ENCODE results near the gene EME1. TPM values are rescaled to one million over a fixed set of nuclear protein-coding genes. Genes with fewer than 3 reads are reported as not detected.

EME1 gene
- total and polyA plus RNA-seq, 2 of the 13 experiments (the other 11 are each of a cell fraction or from before 2014, with no cell fraction given): 20.7 to 24.6 TPM

DNA sequence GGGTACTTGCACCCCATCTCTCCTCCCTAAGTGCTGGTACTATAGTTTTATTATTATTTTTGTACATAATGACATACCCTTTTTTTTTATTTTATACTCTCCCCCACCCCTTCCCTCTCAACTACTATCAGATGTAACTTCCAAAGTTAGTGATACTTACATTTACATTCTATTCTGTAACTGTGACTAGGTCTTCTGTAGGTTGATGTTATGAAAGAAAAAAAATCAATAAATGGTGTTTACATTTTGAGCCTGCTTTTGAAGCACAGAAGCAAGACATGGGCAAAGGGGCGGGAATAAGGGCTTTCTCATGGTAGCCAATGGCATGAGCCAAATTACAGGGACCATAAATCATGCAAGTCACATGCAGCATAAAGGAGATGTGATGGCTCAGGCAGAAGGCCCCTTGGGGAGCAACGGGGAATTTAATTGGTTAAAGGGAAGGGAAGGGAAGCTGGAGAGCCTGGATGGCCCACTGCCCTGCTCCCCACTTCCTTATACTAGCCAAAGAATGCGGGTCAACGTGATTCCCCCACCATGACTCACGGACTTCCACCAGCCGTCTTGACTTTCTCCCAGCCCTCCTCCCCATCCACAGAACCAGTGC lies 50.6 kb downstream of the EME1 start (continued):
- TF ChIP-seq, protein P1, sequence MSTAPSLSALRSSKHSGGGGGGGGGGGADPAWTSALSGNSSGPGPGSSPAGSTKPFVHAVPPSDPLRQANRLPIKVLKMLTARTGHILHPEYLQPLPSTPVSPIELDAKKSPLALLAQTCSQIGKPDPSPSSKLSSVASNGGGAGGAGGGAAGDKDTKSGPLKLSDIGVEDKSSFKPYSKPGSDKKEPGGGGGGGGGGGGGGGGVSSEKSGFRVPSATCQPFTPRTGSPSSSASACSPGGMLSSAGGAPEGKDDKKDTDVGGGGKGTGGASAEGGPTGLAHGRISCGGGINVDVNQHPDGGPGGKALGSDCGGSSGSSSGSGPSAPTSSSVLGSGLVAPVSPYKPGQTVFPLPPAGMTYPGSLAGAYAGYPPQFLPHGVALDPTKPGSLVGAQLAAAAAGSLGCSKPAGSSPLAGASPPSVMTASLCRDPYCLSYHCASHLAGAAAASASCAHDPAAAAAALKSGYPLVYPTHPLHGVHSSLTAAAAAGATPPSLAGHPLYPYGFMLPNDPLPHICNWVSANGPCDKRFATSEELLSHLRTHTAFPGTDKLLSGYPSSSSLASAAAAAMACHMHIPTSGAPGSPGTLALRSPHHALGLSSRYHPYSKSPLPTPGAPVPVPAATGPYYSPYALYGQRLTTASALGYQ (CRISPR knock-in tag; IDR thresholded peaks at IDR 0.05): 0 out of 2 replicates have a peak, but pooled peaks have one; percentile 27
- TF ChIP-seq, protein P2, sequence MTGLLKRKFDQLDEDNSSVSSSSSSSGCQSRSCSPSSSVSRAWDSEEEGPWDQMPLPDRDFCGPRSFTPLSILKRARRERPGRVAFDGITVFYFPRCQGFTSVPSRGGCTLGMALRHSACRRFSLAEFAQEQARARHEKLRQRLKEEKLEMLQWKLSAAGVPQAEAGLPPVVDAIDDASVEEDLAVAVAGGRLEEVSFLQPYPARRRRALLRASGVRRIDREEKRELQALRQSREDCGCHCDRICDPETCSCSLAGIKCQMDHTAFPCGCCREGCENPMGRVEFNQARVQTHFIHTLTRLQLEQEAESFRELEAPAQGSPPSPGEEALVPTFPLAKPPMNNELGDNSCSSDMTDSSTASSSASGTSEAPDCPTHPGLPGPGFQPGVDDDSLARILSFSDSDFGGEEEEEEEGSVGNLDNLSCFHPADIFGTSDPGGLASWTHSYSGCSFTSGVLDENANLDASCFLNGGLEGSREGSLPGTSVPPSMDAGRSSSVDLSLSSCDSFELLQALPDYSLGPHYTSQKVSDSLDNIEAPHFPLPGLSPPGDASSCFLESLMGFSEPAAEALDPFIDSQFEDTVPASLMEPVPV (CRISPR knock-in tag; IDR thresholded peaks at IDR 0.05): peak; percentile 60
- TF ChIP-seq, protein P3, sequence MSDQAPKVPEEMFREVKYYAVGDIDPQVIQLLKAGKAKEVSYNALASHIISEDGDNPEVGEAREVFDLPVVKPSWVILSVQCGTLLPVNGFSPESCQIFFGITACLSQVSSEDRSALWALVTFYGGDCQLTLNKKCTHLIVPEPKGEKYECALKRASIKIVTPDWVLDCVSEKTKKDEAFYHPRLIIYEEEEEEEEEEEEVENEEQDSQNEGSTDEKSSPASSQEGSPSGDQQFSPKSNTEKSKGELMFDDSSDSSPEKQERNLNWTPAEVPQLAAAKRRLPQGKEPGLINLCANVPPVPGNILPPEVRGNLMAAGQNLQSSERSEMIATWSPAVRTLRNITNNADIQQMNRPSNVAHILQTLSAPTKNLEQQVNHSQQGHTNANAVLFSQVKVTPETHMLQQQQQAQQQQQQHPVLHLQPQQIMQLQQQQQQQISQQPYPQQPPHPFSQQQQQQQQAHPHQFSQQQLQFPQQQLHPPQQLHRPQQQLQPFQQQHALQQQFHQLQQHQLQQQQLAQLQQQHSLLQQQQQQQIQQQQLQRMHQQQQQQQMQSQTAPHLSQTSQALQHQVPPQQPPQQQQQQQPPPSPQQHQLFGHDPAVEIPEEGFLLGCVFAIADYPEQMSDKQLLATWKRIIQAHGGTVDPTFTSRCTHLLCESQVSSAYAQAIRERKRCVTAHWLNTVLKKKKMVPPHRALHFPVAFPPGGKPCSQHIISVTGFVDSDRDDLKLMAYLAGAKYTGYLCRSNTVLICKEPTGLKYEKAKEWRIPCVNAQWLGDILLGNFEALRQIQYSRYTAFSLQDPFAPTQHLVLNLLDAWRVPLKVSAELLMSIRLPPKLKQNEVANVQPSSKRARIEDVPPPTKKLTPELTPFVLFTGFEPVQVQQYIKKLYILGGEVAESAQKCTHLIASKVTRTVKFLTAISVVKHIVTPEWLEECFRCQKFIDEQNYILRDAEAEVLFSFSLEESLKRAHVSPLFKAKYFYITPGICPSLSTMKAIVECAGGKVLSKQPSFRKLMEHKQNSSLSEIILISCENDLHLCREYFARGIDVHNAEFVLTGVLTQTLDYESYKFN (CRISPR knock-in tag; conservative IDR thresholded peaks at IDR 0.05): peak; percentile 90
- TF ChIP-seq ZFX (CRISPR knock-in tag; IDR thresholded peaks at IDR 0.05; ENCODE audit: low read depth) (peak; percentile 49; the same call in 1 of the 2 replicates), ZNF232 (CRISPR knock-in tag; IDR thresholded peaks at IDR 0.05; ENCODE audit: borderline replicate concordance) (no peak; the same call in 1 of the 2 replicates), KLF6 (CRISPR knock-in tag; IDR thresholded peaks at IDR 0.05) (peak; percentile 91; the same call in 1 of the 2 replicates), CBX1 (IDR thresholded peaks at IDR 0.05; ENCODE audit: low read depth) (no peak), BORCS8-MEF2B (CRISPR knock-in tag; IDR thresholded peaks at IDR 0.05) (no peak), TMF1 (CRISPR knock-in tag; IDR thresholded peaks at IDR 0.05; ENCODE audit: low read depth) (0 out of 2 replicates have a peak, but pooled peaks have one; percentile 41), SMAD3 (CRISPR knock-in tag; IDR thresholded peaks at IDR 0.05) (peak; percentile 84)
- TF ChIP-seq, protein P4, sequence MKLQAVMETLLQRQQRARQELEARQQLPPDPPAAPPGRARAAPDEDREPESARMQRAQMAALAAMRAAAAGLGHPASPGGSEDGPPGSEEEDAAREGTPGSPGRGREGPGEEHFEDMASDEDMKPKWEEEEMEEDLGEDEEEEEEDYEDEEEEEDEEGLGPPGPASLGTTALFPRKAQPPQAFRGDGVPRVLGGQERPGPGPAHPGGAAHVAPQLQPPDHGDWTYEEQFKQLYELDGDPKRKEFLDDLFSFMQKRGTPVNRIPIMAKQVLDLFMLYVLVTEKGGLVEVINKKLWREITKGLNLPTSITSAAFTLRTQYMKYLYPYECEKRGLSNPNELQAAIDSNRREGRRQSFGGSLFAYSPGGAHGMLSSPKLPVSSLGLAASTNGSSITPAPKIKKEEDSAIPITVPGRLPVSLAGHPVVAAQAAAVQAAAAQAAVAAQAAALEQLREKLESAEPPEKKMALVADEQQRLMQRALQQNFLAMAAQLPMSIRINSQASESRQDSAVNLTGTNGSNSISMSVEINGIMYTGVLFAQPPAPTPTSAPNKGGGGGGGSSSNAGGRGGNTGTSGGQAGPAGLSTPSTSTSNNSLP (IDR thresholded peaks at IDR 0.05; ENCODE audit: low read depth, low read length): peak; percentile 82
- TF ChIP-seq, protein P5, sequence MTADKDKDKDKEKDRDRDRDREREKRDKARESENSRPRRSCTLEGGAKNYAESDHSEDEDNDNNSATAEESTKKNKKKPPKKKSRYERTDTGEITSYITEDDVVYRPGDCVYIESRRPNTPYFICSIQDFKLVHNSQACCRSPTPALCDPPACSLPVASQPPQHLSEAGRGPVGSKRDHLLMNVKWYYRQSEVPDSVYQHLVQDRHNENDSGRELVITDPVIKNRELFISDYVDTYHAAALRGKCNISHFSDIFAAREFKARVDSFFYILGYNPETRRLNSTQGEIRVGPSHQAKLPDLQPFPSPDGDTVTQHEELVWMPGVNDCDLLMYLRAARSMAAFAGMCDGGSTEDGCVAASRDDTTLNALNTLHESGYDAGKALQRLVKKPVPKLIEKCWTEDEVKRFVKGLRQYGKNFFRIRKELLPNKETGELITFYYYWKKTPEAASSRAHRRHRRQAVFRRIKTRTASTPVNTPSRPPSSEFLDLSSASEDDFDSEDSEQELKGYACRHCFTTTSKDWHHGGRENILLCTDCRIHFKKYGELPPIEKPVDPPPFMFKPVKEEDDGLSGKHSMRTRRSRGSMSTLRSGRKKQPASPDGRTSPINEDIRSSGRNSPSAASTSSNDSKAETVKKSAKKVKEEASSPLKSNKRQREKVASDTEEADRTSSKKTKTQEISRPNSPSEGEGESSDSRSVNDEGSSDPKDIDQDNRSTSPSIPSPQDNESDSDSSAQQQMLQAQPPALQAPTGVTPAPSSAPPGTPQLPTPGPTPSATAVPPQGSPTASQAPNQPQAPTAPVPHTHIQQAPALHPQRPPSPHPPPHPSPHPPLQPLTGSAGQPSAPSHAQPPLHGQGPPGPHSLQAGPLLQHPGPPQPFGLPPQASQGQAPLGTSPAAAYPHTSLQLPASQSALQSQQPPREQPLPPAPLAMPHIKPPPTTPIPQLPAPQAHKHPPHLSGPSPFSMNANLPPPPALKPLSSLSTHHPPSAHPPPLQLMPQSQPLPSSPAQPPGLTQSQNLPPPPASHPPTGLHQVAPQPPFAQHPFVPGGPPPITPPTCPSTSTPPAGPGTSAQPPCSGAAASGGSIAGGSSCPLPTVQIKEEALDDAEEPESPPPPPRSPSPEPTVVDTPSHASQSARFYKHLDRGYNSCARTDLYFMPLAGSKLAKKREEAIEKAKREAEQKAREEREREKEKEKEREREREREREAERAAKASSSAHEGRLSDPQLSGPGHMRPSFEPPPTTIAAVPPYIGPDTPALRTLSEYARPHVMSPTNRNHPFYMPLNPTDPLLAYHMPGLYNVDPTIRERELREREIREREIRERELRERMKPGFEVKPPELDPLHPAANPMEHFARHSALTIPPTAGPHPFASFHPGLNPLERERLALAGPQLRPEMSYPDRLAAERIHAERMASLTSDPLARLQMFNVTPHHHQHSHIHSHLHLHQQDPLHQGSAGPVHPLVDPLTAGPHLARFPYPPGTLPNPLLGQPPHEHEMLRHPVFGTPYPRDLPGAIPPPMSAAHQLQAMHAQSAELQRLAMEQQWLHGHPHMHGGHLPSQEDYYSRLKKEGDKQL (CRISPR knock-in tag; IDR thresholded peaks at IDR 0.05; ENCODE audit: low read depth): peak; percentile 41; the same call in 1 of the 2 replicates
- TF ChIP-seq, protein P6, sequence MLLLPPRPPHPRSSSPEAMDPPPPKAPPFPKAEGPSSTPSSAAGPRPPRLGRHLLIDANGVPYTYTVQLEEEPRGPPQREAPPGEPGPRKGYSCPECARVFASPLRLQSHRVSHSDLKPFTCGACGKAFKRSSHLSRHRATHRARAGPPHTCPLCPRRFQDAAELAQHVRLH (CRISPR knock-in tag; IDR thresholded peaks at IDR 0.05; ENCODE audit: borderline replicate concordance, low read depth): peak; percentile 32; the same call in 1 of the 2 replicates
